Suppressor macrophage treated with lipopolysaccharide for 4 hours (primary cell): ENCODE results near the gene CYB561D2.

Experiments
- DNase-seq: peaks from one replicate; pipeline ENCODE4 v3.0.0-alpha.2; 2020

The CYB561D2 gene

GRCh38 chr3:50342813-50343633 is 7.6 kb upstream of the CYB561D2 start:
- DNase-seq, result no peak

DNA sequence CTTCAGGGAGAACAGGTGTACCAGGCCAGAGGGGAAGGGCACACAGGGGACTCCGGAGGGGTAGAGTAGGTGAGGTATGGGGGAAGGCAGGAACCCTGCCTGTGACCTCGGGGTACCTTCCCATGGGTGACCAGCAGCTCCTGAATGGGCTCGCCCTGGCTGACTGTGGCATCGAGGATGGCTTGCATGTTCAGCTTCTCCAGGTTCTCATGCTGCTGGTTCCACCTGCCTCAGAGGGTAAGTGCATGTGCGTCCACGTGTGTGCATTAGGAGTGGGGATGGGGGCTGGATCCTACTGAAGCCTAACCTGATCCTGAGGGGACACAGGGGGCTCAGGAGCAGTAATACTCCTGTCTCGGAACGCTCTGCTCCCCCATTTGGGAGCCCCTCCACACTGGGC is 5.7 kb upstream of the CYB561D2 start:
- DNase-seq, result no peak

DNA sequence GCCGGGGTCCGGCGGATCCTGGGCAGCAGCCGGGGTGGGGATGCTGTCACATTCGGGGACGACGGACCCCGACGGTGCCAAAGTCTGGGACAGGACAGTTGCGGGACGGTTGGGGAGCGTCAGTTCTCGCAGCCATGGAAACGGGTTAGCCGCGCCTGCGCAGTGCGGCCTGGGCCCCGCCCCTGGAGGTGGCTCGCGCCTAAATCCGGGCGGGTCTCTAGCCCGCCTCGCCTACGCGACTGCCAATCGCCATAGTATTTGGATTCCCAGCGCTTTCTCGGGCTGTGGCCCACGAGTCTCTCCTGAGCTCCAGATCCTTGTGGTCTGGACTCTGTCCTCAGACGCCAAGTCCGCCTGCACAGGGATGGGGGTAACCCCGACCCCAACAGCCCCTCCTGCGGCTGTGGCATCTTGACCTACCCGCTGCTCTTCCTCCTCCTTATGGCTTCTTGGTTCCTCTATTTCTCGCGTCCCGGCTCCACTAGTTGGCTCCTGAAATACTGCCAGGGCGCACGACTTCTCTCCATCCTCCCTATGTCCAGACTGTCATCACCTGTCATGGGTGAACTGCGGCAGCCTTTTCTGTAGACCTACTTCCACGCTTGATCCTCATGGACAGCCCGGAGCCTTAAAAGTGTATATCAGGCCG is 5.0 kb upstream of the CYB561D2 start, which contains the start of gene ZMYND10:
ZMYND10 (minus strand) TSS at position 147 of the 649 bp plus-strand sequence. CDS start 153 bp downstream, outside the sequence.
- peak; percentile 85 for DNase-seq

GRCh38 chr3:50347187-50347813 is 3.4 kb upstream of the CYB561D2 start:
- peak; percentile 77 for DNase-seq

- DNase-seq, result no peak
Measured at GRCh38 chr3:50350213-50350526, 492 bp upstream of the CYB561D2 start.

DNA sequence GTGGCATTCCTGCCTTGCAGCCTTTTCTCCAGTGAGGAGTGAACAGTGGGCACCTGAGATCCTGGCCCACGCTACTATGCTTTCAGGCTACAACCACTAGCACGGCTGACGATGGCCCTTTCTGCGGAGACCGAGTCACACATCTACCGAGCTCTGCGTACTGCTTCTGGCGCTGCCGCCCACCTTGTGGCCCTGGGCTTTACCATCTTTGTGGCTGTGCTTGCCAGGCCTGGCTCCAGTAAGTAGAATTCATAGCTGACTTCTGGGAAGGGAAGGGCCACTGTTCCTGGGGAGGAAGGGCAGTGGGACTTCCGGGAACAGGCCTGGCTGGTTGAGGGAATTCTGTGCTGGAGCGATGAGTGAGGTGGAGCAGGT is 648 bp downstream of the CYB561D2 start:
- DNase-seq, result no peak

GRCh38 chr3:50352781-50353180 is 2.1 kb downstream of the CYB561D2 start:
- DNase-seq, result peak; percentile 93

GRCh38 chr3:50353245-50354004 is 2.8 kb downstream of the CYB561D2 start:
- no peak for DNase-seq

DNA sequence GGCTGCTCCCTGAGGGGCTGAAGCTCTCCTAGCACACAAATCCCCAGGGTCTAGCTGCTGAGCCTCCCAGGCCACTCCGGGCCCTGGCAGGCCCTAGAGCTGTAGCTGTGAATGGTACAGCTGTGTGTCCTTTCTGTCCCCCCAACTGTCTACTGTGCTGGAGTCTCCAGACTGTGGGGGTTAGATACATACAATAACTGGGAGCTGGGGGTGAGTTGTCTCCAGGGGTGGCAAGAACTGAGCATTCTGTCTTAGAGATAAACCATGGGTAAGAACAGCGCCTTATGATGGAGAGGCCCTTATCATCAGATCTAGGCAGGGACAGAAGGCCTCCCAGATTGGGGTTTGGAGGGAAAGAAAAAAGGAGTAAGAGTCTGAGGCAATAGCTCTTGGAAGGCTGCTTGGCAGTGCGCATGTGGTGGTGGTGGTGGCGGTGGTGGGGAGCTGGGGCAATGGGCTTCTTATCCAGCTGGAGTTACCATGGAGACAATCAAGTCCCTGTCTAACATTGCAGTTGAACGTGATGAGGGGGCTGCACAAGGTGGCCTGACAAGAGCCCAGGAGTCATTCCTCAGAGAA is 3.6 kb downstream of the CYB561D2 start:
- DNase-seq, result no peak

DNA sequence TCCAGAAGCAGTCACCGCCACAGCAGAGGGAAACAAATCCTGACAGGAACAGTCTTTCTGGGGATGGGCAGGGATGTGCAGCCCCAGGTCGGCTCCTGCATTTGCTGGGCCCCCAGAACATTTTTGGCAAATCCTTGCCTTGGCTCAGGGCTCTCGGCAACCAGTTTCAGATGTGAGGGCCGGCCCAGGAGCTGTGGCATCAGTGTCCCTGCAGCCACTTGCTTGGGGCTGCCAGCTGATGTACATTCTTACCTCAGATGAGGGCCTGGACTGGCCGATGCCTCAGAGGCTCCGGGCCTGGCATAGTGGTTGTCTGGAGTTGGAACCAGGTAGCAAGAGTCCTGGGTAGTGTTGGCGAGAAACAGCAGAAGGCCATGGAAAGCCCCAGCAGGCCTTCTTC is 4.2 kb downstream of the CYB561D2 start:
- DNase-seq, result no peak

- DNase-seq, result no peak
Measured at GRCh38 chr3:50355829-50356552, 5.3 kb downstream of the CYB561D2 start.

DNA sequence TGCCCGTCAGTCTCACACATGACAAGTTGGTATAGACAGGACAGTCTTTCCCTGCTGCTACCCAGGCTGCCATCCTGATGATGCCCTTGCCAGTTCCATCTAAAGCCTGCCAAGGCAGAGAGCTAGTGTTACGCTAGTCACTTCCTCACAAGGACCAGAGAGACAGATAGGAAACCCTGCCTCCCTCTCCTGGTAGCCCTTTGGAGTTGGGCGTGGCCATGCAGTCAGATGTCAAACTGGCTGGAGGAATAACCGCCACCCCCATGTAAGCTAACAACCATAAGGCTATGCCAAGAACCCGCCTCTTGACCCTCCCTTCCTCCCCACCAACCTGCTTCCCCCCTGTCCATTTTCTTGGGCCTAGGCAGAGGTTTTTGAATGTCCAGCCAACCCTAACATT is 5.9 kb downstream of the CYB561D2 start:
- DNase-seq, result peak; percentile 60

GRCh38 chr3:50357481-50357880 is 6.8 kb downstream of the CYB561D2 start:
- peak; percentile 56 for DNase-seq

- no peak for DNase-seq
Measured at GRCh38 chr3:50358355-50358910, 7.8 kb downstream of the CYB561D2 start.

DNA sequence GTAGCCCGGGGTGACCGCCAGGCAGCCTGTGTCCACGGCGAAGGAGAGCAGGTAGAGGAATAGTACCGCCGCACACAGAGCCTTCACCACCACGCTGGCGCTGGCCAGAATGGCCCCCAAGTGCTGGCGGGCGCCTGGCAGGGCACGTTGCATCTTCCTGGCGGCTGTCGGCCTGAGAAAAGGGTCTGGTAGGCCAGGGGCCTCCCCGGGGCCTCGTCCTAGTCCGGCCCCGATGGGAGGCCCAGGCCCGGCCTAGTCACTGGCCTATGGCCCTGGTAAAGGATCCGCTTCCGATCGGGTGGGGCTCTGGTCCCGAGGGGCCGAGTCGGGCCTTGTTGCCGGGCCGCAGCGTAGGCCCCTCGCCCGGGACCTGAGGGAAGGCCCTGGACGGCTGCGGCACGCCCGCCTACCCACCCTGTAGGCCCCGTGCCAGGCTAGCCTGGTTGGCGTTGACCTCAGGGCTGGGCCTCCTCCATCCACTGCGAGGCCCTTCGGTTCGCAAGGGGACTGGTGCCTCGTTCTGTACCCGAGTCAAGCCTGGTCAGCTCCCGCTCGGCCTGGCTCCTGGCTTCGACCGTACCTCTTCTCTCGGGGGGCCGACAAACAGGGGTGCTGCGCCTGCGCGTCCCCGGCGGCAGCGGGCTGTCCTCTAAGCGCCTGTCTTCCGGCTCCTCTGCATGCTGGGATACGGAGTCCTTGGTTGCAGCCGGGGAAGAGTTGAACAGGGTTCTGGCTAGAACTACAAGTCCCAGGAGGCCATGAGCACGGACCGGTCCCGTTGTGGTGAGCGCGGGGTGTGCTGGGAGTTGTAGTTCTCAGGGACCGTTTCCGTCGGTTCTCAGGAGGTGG is 8.5 kb downstream of the CYB561D2 start, which contains the start of gene TMEM115:
TMEM115 (minus strand) TSS at position 611 of the 849 bp plus-strand sequence; CDS start at position 153, 458 bp downstream.
- DNase-seq, result peak; percentile 97

DNA sequence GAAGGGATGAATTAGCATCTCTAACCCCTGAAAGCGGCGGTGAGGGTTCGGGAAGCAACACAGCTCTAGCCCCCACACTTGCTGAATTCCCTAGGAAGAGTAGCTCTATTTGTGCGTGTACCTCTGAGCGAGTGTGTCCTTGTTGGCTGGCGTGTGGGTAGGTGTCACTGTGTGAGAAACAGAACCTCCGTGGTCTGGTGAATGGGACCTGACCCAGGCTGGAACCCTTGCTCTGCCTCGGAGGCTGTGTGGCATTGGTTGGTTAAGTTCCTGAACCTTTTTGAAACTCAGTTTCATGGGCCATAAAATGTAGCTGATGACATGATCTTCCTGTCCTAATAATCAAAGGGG is 9.1 kb downstream of the CYB561D2 start:
- no peak for DNase-seq

DNA sequence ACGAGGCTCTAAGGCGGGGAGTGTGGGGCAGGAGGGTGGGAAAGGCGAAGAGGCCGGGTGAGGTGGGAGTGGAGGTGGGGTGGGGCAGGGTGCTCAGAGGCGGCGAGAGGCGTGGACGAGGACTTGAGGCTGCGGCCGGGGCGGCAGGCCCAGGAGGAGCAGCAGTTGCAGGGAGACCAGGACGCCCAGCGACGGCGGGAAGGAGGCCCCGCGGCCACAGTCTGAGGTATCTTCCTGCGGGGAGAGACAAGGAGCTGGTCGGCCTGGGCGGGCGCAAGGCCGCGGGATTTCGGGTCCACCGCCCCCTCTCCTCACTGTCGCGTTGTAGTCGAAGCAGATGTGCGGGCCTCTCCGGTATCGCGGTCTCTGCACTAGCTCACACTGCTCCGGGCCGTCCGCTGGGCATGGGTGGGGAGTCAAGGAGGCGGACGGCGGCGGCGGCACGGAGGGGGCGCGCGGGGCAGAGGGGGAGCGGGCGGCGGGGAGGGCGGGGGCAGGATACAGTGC is 14.0 kb downstream of the CYB561D2 start:
- DNase-seq, result no peak

DNA sequence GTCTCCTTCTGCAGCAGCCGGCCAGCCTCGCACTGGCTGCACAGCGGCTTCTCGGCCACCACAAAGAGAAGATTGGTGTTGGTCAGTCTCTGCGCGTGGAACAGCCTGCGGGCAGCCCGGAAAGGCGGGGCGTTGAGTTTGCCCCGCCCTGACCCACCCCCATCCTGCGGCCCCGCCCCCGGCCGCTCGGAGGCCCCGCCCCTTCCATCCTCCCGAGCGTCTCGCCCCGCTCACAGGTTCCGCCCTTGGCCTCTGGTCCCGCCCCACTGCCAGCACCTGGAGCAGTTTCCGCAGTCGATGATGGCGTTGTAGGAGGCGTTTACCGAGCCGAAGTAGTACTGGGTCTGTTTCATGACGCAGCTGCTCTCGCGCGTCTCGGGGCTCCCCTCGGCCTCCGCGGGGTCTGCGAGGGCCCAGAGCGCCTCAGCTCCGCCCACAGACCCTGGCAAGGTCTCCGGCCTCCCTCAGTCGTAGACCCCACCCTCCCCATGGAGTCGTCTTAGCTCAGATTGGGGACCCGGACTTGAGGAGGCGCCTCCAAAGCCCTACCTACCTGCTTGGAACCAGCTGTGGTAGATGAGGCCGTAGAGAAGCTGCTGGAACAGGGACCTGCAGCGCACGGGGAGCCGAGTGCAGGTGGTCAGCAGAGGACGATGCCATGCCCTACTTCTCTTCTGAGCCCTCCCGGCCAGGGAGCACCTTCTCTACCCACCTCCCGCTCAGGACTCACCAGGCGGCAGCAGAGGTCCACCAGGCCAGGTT is 14.6 kb downstream of the CYB561D2 start:
- DNase-seq, result peak; percentile 84

GRCh38 chr3:50365842-50366220 is 15.2 kb downstream of the CYB561D2 start:
- DNase-seq, result no peak
